ENCODE data around the gene TRAPPC5. TPM values are rescaled to one million over a fixed set of nuclear protein-coding genes. Genes with fewer than 3 reads are reported as not detected.

Gene TRAPPC5
- total RNA-seq, 1 experiment from 2014 or later = 77.4 TPM

- WGBS (ENCODE audit: extremely low coverage, insufficient read length, low lambda C conversion rate) = no CpG with 5 or more reads among the region's 20 CpGs
- peaks cover 0 to 8% of the 10 kb centered on the region in 2 experiments; a peak in 2 of 4 replicates for H3K4me1 Mint-ChIP-seq
- H3K9me3 ChIP-seq (ENCODE audit: control insufficient read depth, low read depth, low read length) = no peaks in the 10 kb centered on the region
Observed at GRCh38 chr19:7644550-7644877, 36.1 kb upstream of the TRAPPC5 start.

More at GRCh38 chr19:7644550-7644877, 36.1 kb upstream of the TRAPPC5 start:
- no peak overlapping the region for H3K27ac Mint-ChIP-seq
- Histone ChIP-seq H3K4ac (ENCODE audit: low read depth, low read length) (no peak overlapping the region), H3K18ac (ENCODE audit: insufficient read length, low read depth, low read length) (no peak overlapping the region), H3K23me2 (ENCODE audit: insufficient read length, low read depth, low read length, poor library complexity, severe bottlenecking) (no peaks in the 10 kb centered on the region), H2BK5ac (ENCODE audit: insufficient read length, low read length) (no peak overlapping the region), H3K4me2 (ENCODE audit: insufficient read depth, insufficient read length, low read length) (no peak overlapping the region), H2AK5ac (ENCODE audit: insufficient read length, low read length) (no peak overlapping the region), H4K8ac (replicated peaks; ENCODE audit: insufficient read length, low read depth, low read length) (no peak overlapping the region), H3K79me1 (ENCODE audit: insufficient read depth, low read depth, low read length, poor library complexity, severe bottlenecking) (no peaks in the 10 kb centered on the region), H3T11ph (ENCODE audit: low read length) (no peak overlapping the region), H2BK20ac (ENCODE audit: low read depth, low read length, poor library complexity, severe bottlenecking) (no peak overlapping the region), H2BK15ac (ENCODE audit: low read depth, low read length) (no peak overlapping the region), H3K27ac (ENCODE audit: insufficient read length, low read depth, low read length) (no peak overlapping the region), H4K20me1 (ENCODE audit: control insufficient read depth, insufficient read depth, insufficient read length) (no peaks in the 10 kb centered on the region), H2AFZ (ENCODE audit: low read length) (no peak overlapping the region), H2BK12ac (ENCODE audit: insufficient read length, low read depth, low read length) (no peak overlapping the region), H3K14ac (ENCODE audit: insufficient read depth, low read length) (no peak overlapping the region), H2BK120ac (ENCODE audit: low read depth, low read length, poor library complexity, severe bottlenecking) (no peak overlapping the region), H3K23ac (ENCODE audit: insufficient read length, low read depth, low read length) (no peak overlapping the region), H3K79me2 (ENCODE audit: insufficient read depth, low read length) (no peaks in the 10 kb centered on the region), H4K5ac (ENCODE audit: insufficient read length, low read depth, low read length) (no peak overlapping the region), H3K27me3 (ENCODE audit: insufficient read depth, low read length) (no peaks in the 10 kb centered on the region), H3K4me1 (ENCODE audit: insufficient read depth, low read length) (no peaks in the 10 kb centered on the region), H4K91ac (ENCODE audit: insufficient read length, low read depth, low read length) (no peak overlapping the region), H3K56ac (ENCODE audit: insufficient read length, low read depth, low read length) (no peak overlapping the region), H3K9ac (ENCODE audit: extremely low read depth, insufficient read length, low read length) (no peak overlapping the region)
- H3K36me3 Mint-ChIP-seq (ENCODE audit: insufficient read depth in 1 of 3, low read depth in 3 of 3) = peaks cover 9 to 25% (median 17%) of the 10 kb centered on the region in 3 experiments
- peaks cover 3% of the 10 kb centered on the region; the same call in 1 of the 2 replicates for H3K27me3 Mint-ChIP-seq (ENCODE audit: low read depth)
- no peak for DNase-seq
- H3K9me3 Mint-ChIP-seq = no peaks in the 10 kb centered on the region; a peak in 1 of 5 replicates
- no peak for TF ChIP-seq CTCF (conservative IDR thresholded peaks at IDR 0.05)
- H3K4me3 Mint-ChIP-seq = no peak overlapping the region

All from H9 (cell line).